DOHH2 (cell line): ENCODE measurements around the gene ABCG8.

Experiments
- H3F3A ChIP-seq: fragments of 200-600 bp; sonication (generic), shearing (Covaris generic); 2 replicates; pipeline ENCODE4 v1.6.0; 2016; ENCODE audit warnings: antibody characterized with exemption, mild to moderate bottlenecking; ENCODE audit not compliant: control insufficient read depth, insufficient read depth
- H3K27ac ChIP-seq: fragments of 200-600 bp; sonication (generic); 2 replicates; pipeline ENCODE4 v1.5.1; 2014; ENCODE audit warnings: low read depth, mild to moderate bottlenecking, low read length, moderate library complexity
- H3K27me3 ChIP-seq: fragments of 200-600 bp; sonication (generic); 2 replicates; pipeline ENCODE4 v1.6.1; 2014; ENCODE audit warnings: mild to moderate bottlenecking, low read length, mixed read lengths; ENCODE audit not compliant: control insufficient read depth
- H3K36me3 ChIP-seq: fragments of 200-600 bp; sonication (generic); 2 replicates; pipeline ENCODE4 v1.6.1; 2014; ENCODE audit warnings: mild to moderate bottlenecking, low read length, moderate library complexity, mixed read lengths; ENCODE audit not compliant: control insufficient read depth
- H3K4me1 ChIP-seq: fragments of 200-600 bp; sonication (generic); 2 replicates; pipeline ENCODE4 v1.6.1; 2014; ENCODE audit warnings: mild to moderate bottlenecking, low read length, mixed read lengths; ENCODE audit not compliant: control insufficient read depth
- H3K4me2 ChIP-seq: fragments of 200-600 bp; sonication (generic); 2 replicates; pipeline ENCODE4 v1.6.0; 2014; ENCODE audit warnings: mild to moderate bottlenecking, low read length, moderate library complexity
- H3K4me3 ChIP-seq: fragments of 200-600 bp; sonication (generic); 2 replicates; pipeline ENCODE4 v1.5.1; 2014; ENCODE audit warnings: mild to moderate bottlenecking, low read length, mixed read lengths
- H3K79me2 ChIP-seq: fragments of 200-600 bp; sonication (generic); 2 replicates; pipeline ENCODE4 v1.6.1; 2014; ENCODE audit warnings: mild to moderate bottlenecking, low read length, mixed read lengths; ENCODE audit not compliant: control insufficient read depth
- H3K9me2 ChIP-seq: fragments of 200-600 bp; sonication (generic); replicated peaks from 2 replicates; pipeline ENCODE4 v1.6.1; 2014; ENCODE audit warnings: mild to moderate bottlenecking, low read length, mixed read lengths; ENCODE audit not compliant: control insufficient read depth
- H3K9me3 ChIP-seq: fragments of 200-600 bp; sonication (generic); 2 replicates; pipeline ENCODE4 v1.6.1; 2014; ENCODE audit warnings: antibody characterized with exemption, low read length, mixed read lengths; ENCODE audit not compliant: control insufficient read depth, insufficient read depth
- H4K20me1 ChIP-seq: fragments of 200-600 bp; sonication (generic); 2 replicates; pipeline ENCODE4 v1.6.0; 2014; ENCODE audit warnings: low read depth, mild to moderate bottlenecking, antibody characterized with exemption, low read length, moderate library complexity; ENCODE audit not compliant: control insufficient read depth, insufficient read depth
- EZH2phosphoT487 ChIP-seq: fragments of 200-600 bp; sonication (generic); IDR thresholded peaks from 2 replicates; pipeline ENCODE4 v1.6.1; 2017; ENCODE audit warnings: borderline replicate concordance, mild to moderate bottlenecking, antibody characterized with exemption, low read length, moderate library complexity, mixed read lengths
- TF ChIP-seq, protein P1 (sequence below): fragments of 200-600 bp; sonication (generic); IDR thresholded peaks from one replicate; pipeline ENCODE4 v1.5.1; 2014; ENCODE audit warnings: antibody characterized with exemption, mild to moderate bottlenecking, low read depth, low read length; ENCODE audit not compliant: poor library complexity, severe bottlenecking

Gene ABCG8

DNA sequence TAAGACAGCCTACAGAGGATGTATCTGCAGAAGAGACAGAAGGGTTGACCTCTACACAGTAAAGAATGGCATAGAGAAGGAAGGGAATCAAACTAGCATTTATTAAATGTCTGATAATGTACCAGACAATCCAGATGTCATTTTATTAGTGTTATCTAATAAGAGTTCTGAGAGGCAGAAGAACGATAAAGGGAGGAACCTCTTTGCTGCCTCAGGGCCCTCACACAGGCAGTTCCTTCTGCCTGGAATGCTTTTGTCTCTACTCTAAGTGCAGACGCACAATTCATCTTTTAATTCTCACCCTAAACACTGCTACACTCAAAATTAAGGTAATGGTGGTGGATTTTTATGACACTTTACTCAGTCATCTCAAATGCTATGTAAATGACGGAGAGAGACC lies 92.5 kb downstream of the ABCG8 start:
- H3K4me3 ChIP-seq = no peak overlapping the region
- H3K9me3 ChIP-seq = no peaks in the 10 kb centered on the region
- peaks cover 4% of the 10 kb centered on the region; the same call in 1 of the 2 replicates for H4K20me1 ChIP-seq
- no peaks in the 10 kb centered on the region; the same call in none of the 2 replicates for H3F3A ChIP-seq
- H3K27ac ChIP-seq = no peak overlapping the region
- H3K27me3 ChIP-seq = no peaks in the 10 kb centered on the region
- no peaks in the 10 kb centered on the region for H3K4me1 ChIP-seq
- no peak for TF ChIP-seq EZH2phosphoT487
- TF ChIP-seq, protein P1, sequence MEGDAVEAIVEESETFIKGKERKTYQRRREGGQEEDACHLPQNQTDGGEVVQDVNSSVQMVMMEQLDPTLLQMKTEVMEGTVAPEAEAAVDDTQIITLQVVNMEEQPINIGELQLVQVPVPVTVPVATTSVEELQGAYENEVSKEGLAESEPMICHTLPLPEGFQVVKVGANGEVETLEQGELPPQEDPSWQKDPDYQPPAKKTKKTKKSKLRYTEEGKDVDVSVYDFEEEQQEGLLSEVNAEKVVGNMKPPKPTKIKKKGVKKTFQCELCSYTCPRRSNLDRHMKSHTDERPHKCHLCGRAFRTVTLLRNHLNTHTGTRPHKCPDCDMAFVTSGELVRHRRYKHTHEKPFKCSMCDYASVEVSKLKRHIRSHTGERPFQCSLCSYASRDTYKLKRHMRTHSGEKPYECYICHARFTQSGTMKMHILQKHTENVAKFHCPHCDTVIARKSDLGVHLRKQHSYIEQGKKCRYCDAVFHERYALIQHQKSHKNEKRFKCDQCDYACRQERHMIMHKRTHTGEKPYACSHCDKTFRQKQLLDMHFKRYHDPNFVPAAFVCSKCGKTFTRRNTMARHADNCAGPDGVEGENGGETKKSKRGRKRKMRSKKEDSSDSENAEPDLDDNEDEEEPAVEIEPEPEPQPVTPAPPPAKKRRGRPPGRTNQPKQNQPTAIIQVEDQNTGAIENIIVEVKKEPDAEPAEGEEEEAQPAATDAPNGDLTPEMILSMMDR = no peak
- H3K4me2 ChIP-seq = no peak overlapping the region
- H3K36me3 ChIP-seq = peaks cover 93% of the 10 kb centered on the region
- peaks cover 2% of the 10 kb centered on the region; the same call in 1 of the 2 replicates for H3K79me2 ChIP-seq
- no peaks in the 10 kb centered on the region for H3K9me2 ChIP-seq
